GM18507 (cell line): Measurements from ENCODE around the gene TMEM82.
"Not testable (repeated sequence)": the region's sequence is repeated elsewhere in the genome, so short reads cannot be mapped to it uniquely, and the experiment has no call there.

Source experiments
- DNase-seq: peaks from one replicate; pipeline ENCODE4 v3.0.0; 2011; ENCODE audit warnings: low read depth; ENCODE audit not compliant: insufficient read length; ENCODE audit errors: extremely low spot score
- FAIRE-seq: peaks from 2 replicates; lab custom pipeline; 2011; peaks lifted over from hg19 to GRCh38; lab: Jason Lieb, UNC

TMEM82 gene

GRCh38 chr1:15742339-15742801 is at the start of gene TMEM82:
TSS of gene TMEM82 (plus strand) at chr1:15742499. CDS start at chr1:15742560, 61 bp downstream.
- DNase-seq (no peak), FAIRE-seq (no peak)

- DNase-seq, result no peak
- no peak for FAIRE-seq
Observed at GRCh38 chr1:15693371-15693770, 48.9 kb upstream of the TMEM82 start.

- FAIRE-seq (peak; percentile 95), DNase-seq (peak; percentile 68)
Observed at GRCh38 chr1:15696956-15697521, 45.3 kb upstream of the TMEM82 start.

GRCh38 chr1:15698201-15698600 is 44.1 kb upstream of the TMEM82 start:
- FAIRE-seq, result no peak
- DNase-seq, result no peak

- not testable (repeated sequence) for FAIRE-seq, DNase-seq
Observed at GRCh38 chr1:15699321-15699720, 43.0 kb upstream of the TMEM82 start.

- FAIRE-seq, result no peak
Observed at GRCh38 chr1:15700508-15700907, 41.8 kb upstream of the TMEM82 start.

GRCh38 chr1:15701784-15702183 is 40.5 kb upstream of the TMEM82 start:
- no peak for DNase-seq

More at GRCh38 chr1:15700508-15700907, 41.8 kb upstream of the TMEM82 start:
- no peak for DNase-seq

GRCh38 chr1:15702722-15703550 is 39.4 kb upstream of the TMEM82 start:
- FAIRE-seq, result no peak
- no peak for DNase-seq

More at GRCh38 chr1:15701784-15702183, 40.5 kb upstream of the TMEM82 start:
- FAIRE-seq, result no peak

- FAIRE-seq, result no peak
- no peak for DNase-seq
Observed at GRCh38 chr1:15703562-15703961, 38.7 kb upstream of the TMEM82 start.

- FAIRE-seq (no peak), DNase-seq (no peak)
Observed at GRCh38 chr1:15704526-15705183, 37.6 kb upstream of the TMEM82 start.

GRCh38 chr1:15705184-15705566 is 37.1 kb upstream of the TMEM82 start:
- FAIRE-seq (no peak), DNase-seq (no peak)

- no peak for DNase-seq
- no peak for FAIRE-seq
Observed at GRCh38 chr1:15706751-15707150, 35.5 kb upstream of the TMEM82 start.

- DNase-seq, result no peak
- FAIRE-seq, result no peak
Observed at GRCh38 chr1:15707239-15707925, 34.9 kb upstream of the TMEM82 start.

GRCh38 chr1:15708486-15709137 is 33.7 kb upstream of the TMEM82 start:
- DNase-seq, result no peak
- no peak for FAIRE-seq

- DNase-seq, result no peak
- FAIRE-seq, result no peak
Observed at GRCh38 chr1:15709226-15709625, 33.1 kb upstream of the TMEM82 start.

- DNase-seq, result no peak
- peak; percentile 26 for FAIRE-seq
Observed at GRCh38 chr1:15712168-15712567, 30.1 kb upstream of the TMEM82 start.

GRCh38 chr1:15714406-15715136 is 27.7 kb upstream of the TMEM82 start:
- FAIRE-seq (no peak), DNase-seq (no peak)

GRCh38 chr1:15717418-15718125 is 24.7 kb upstream of the TMEM82 start:
- DNase-seq, result no peak
- FAIRE-seq, result no peak
